Smooth muscle cell (in vitro differentiated cells): ENCODE measurements around the gene LSM4. TPM values are rescaled to one million over a fixed set of nuclear protein-coding genes. Genes with fewer than 3 reads are reported as not detected.

Experiments used
- DNase-seq: peaks from one replicate; lab custom pipeline; 2025; ENCODE audit not compliant: unreplicated experiment; lab: John Stamatoyannopoulos, UW
- H2AFZ ChIP-seq: fragments of 200-600 bp; sonication (generic); 2 replicates; pipeline ENCODE4 v1.6.0; 2016; ENCODE audit warnings: antibody characterized with exemption, low read depth, mild to moderate bottlenecking
- H3F3A ChIP-seq: fragments of 200-600 bp; sonication (generic); 2 replicates; pipeline ENCODE4 v1.6.0; 2017; ENCODE audit warnings: antibody characterized with exemption, low read depth
- H3K27ac ChIP-seq: fragments of 200-600 bp; sonication (generic); 2 replicates; pipeline ENCODE4 v1.5.1; 2016; ENCODE audit warnings: low read depth, mild to moderate bottlenecking
- H3K27me3 ChIP-seq: fragments of 200-600 bp; sonication (generic); 2 replicates; pipeline ENCODE4 v1.6.1; 2016; ENCODE audit warnings: low read depth, mild to moderate bottlenecking
- H3K36me3 ChIP-seq: fragments of 200-600 bp; sonication (generic); 2 replicates; pipeline ENCODE4 v1.5.1; 2016; ENCODE audit warnings: low read depth
- H3K4me1 ChIP-seq: fragments of 200-600 bp; sonication (generic); 2 replicates; pipeline ENCODE4 v1.5.1; 2016; ENCODE audit warnings: low read depth
- H3K4me2 ChIP-seq: fragments of 200-600 bp; sonication (generic); 2 replicates; pipeline ENCODE4 v1.6.0; 2016; ENCODE audit warnings: mild to moderate bottlenecking
- H3K4me3 ChIP-seq: fragments of 200-600 bp; sonication (generic); 2 replicates; pipeline ENCODE4 v1.5.1; 2016; ENCODE audit warnings: mild to moderate bottlenecking
- H3K79me2 ChIP-seq: fragments of 200-600 bp; sonication (generic); 2 replicates; pipeline ENCODE4 v1.6.0; 2016; ENCODE audit warnings: low read depth, mild to moderate bottlenecking
- H3K9ac ChIP-seq: fragments of 200-600 bp; sonication (generic); 2 replicates; pipeline ENCODE4 v1.6.0; 2016; ENCODE audit warnings: low read depth
- H3K9me3 ChIP-seq: fragments of 200-600 bp; sonication (generic); replicated peaks from 2 replicates; pipeline ENCODE4 v1.5.1; 2016; ENCODE audit warnings: low read depth
- H4K20me1 ChIP-seq: fragments of 200-600 bp; sonication (generic); 2 replicates; pipeline ENCODE4 v1.6.0; 2016; ENCODE audit warnings: low read depth
- WGBS: methylation state at CpG from one replicate; pipeline ENCODE4 v1.1.7; 2016; ENCODE audit warnings: low lambda C conversion rate; 5-methylcytosine and 5-hydroxymethylcytosine counted together
- polyA plus RNA-seq: library from polyadenylated mRNA; unstranded; fragments of >200 nt; fragmentation: Nextera tagmentation; extraction: Ambion mirVana; gene quantifications from 2 replicates; pipeline ENCODE4 v1.2.1, GENCODE V29; 2016
- total RNA-seq: library from RNA; depleted of rRNA; stranded (reverse); fragments of >200 nt; gene quantifications from 2 replicates; pipeline ENCODE4 v1.2.3, GENCODE V29; 2014
- TF ChIP-seq, protein P1 (sequence below): fragments of 200-600 bp; sonication (generic); IDR thresholded peaks from 2 replicates; pipeline ENCODE4 v1.5.1; 2017; ENCODE audit warnings: borderline replicate concordance, mild to moderate bottlenecking, antibody characterized with exemption; ENCODE audit not compliant: insufficient read depth, poor library complexity, severe bottlenecking

LSM4 gene
- total and polyA plus RNA-seq, 2 experiments from 2014 or later = 116 to 156 TPM

DNA sequence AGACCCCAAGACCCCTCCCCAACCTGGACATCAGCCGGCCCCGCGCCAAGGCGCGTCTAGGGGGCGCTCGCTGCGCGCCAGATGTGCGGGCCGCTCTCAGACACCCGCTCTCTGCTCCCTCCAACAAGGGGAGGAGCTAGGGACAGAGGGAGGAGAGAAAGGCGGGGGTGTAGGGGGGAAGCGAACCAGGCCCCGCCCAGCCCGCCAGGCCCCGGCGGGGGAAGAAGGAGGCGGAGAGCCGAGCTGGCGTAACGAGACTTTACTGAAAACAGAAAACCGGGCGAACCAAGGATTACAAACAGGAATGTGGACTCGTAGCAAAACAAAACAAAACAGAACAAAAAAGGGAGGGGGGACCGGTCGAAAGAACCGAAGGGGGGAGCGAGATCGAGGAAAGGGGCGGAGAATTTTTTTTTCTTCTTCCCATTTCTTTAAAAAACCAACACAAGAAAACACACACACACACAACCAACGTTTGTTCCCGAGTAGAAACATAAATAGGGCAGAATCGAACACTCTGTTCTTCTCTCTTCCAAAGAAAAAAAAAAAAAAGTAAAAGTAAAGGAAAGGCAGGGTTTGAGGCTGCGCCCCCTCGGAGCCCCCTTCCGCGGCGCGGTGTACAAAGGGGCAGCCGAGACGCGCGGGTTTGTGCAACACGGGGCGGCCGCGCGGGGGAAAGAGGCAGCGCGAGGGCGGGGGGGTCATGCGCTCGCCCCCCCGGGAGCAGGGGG is 43.2 kb downstream of the LSM4 start:
- peaks cover 40% of the 10 kb centered on the region for H3K79me2 ChIP-seq

DNA sequence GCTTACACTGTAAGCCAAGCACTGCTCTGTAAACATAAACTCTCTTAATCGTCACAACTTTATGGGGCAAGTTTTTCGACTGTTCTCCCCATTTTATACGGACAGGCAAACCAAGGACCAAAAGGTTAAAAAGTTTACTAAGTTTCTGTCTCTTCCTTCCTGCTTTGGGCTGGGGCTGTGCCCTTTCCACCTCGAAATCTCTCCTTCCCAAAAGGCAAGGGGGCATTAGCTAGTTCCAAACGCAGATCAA is 43.7 kb downstream of the LSM4 start:
- Histone ChIP-seq H3K27me3 (no peaks in the 10 kb centered on the region), H4K20me1 (peaks cover 68% of the 10 kb centered on the region)
- 21% methylated on average over 5 of the region's 5 CpGs for WGBS

More for the DNA sequence above, 43.2 kb downstream of the LSM4 start:
- peak; percentile 29 for DNase-seq
- peak overlapping the region; percentile 97 for H3K27ac ChIP-seq
- peaks cover 36% of the 10 kb centered on the region for H3F3A ChIP-seq
- H3K4me3 ChIP-seq = peak overlapping the region; percentile 96
- H2AFZ ChIP-seq = no peak overlapping the region
- TF ChIP-seq, protein P1, sequence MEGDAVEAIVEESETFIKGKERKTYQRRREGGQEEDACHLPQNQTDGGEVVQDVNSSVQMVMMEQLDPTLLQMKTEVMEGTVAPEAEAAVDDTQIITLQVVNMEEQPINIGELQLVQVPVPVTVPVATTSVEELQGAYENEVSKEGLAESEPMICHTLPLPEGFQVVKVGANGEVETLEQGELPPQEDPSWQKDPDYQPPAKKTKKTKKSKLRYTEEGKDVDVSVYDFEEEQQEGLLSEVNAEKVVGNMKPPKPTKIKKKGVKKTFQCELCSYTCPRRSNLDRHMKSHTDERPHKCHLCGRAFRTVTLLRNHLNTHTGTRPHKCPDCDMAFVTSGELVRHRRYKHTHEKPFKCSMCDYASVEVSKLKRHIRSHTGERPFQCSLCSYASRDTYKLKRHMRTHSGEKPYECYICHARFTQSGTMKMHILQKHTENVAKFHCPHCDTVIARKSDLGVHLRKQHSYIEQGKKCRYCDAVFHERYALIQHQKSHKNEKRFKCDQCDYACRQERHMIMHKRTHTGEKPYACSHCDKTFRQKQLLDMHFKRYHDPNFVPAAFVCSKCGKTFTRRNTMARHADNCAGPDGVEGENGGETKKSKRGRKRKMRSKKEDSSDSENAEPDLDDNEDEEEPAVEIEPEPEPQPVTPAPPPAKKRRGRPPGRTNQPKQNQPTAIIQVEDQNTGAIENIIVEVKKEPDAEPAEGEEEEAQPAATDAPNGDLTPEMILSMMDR = peak; percentile 70
- H4K20me1 ChIP-seq = peaks cover 63% of the 10 kb centered on the region
- peaks cover 15% of the 10 kb centered on the region for H3K4me1 ChIP-seq
- peak overlapping the region; percentile 89 for H3K4me2 ChIP-seq
- H3K27me3 ChIP-seq = no peaks in the 10 kb centered on the region
- no peaks in the 10 kb centered on the region for H3K36me3 ChIP-seq
- WGBS = under 1% methylated on average over 46 of the region's 55 CpGs
- no peaks in the 10 kb centered on the region for H3K9me3 ChIP-seq
- peak overlapping the region; percentile 100 for H3K9ac ChIP-seq

DNA sequence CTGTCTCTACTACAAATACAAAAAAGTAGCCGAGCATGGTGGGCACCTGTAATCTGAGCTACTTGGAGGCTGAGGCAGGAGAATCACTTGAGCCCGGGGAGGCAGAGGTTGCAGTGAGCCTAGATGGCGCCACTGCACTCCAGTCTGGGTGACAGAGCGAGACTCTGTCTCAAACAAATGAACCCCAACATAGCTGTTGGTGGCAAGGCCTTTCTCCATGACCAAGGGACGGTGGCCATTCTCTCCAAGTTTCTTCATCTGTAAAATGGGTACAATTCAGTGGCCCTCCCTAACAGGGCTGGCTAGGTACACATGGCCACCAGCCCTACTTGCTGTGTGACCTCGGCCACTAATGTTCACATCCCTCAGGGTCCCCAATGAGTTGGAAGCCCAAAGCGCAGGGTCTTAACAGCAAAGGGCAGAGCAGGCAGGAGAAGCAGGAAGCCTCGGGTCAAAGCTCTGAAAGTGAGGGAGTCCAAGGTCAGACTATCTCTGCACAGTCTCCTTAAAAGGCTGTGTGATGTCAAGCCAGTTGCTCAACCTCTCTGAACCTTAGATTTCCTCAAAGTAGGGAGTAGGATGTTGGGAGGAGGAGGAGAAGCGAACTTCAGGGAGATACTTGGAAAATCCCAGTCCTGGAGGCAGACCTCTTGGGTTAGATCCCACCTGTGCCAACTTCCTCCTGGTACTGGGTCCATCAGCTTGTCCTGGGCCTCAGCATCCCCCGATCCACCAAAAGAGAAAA is 44.2 kb downstream of the LSM4 start:
- peak overlapping the region; percentile 100 for H3K9ac ChIP-seq
- H3K9me3 ChIP-seq = no peaks in the 10 kb centered on the region
- peak overlapping the region; percentile 96 for H3K4me3 ChIP-seq
- WGBS = 82% methylated on average over 10 of the region's 10 CpGs
- H2AFZ ChIP-seq = no peak overlapping the region
- TF ChIP-seq, protein P1 = peak; percentile 21
- no peaks in the 10 kb centered on the region for H3K36me3 ChIP-seq
- H3K27ac ChIP-seq = peak overlapping the region; percentile 97
- H3K4me2 ChIP-seq = peak overlapping the region; percentile 89
- peaks cover 40% of the 10 kb centered on the region for H3F3A ChIP-seq
- no peaks in the 10 kb centered on the region for H3K27me3 ChIP-seq
- H3K4me1 ChIP-seq = peaks cover 15% of the 10 kb centered on the region
- no peak for DNase-seq
- peaks cover 73% of the 10 kb centered on the region for H4K20me1 ChIP-seq
- H3K79me2 ChIP-seq = peaks cover 40% of the 10 kb centered on the region

More for the DNA sequence above, 43.7 kb downstream of the LSM4 start:
- Histone ChIP-seq H3K4me2 (peak overlapping the region; percentile 89), H3K4me3 (peak overlapping the region; percentile 96), H3K27ac (peak overlapping the region; percentile 97), H2AFZ (no peak overlapping the region), H3K4me1 (peaks cover 15% of the 10 kb centered on the region), H3K9ac (peak overlapping the region; percentile 100), H3F3A (peaks cover 40% of the 10 kb centered on the region), H3K36me3 (no peaks in the 10 kb centered on the region), H3K79me2 (peaks cover 40% of the 10 kb centered on the region), H3K9me3 (no peaks in the 10 kb centered on the region)
- DNase-seq = no peak
- TF ChIP-seq, protein P1 = no peak
